A549 (cell line): ENCODE data around the gene PTPA.

Source experiments
- CEBPB ChIP-seq, 2 experiments: fragments of >200 bp in 1 of 2; sonication (Bioruptor Twin) in 1 of 2; formaldehyde crosslinking in 1 of 2; IDR thresholded peaks; 2 replicates each; pipeline ENCODE4 v1.6.1; 2012 to 2016
- HDAC2 ChIP-seq: fragments of 200-600 bp; sonication (generic); IDR thresholded peaks from 2 replicates; pipeline ENCODE4 v1.6.1; 2016
- JUN ChIP-seq, 2 experiments: fragments of >200 bp; sonication (Bioruptor Twin); formaldehyde crosslinking; IDR thresholded peaks; 2 replicates in 1 of 2; 3 replicates in 1 of 2; pipeline ENCODE4 v1.6.1; 2016 to 2017
- JUNB ChIP-seq: fragments of >200 bp; sonication (Bioruptor Twin); formaldehyde crosslinking; IDR thresholded peaks from 2 replicates; pipeline ENCODE4 v1.6.1; 2016
- POLR2A ChIP-seq: IDR thresholded peaks from 2 replicates; pipeline ENCODE4 v1.6.1; 2012; ENCODE audit warnings: mild to moderate bottlenecking, low read length
- RFX5 ChIP-seq: fragments of 450-650 bp; IDR thresholded peaks from 2 replicates; pipeline ENCODE4 v1.7.1; 2014; ENCODE audit warnings: antibody characterized with exemption, mild to moderate bottlenecking, moderate library complexity
- SMC3 ChIP-seq: fragments of >200 bp; sonication (Bioruptor Twin); formaldehyde crosslinking; IDR thresholded peaks from 3 replicates; pipeline ENCODE4 v1.6.1; 2018; ENCODE audit warnings: inconsistent platforms
- SREBF2 ChIP-seq: fragments of 450-650 bp; IDR thresholded peaks from 2 replicates; pipeline ENCODE4 v1.6.1; 2014; ENCODE audit warnings: mild to moderate bottlenecking, moderate library complexity
- TF ChIP-seq, protein P1 (sequence below): fragments of >200 bp; sonication (Bioruptor Twin); formaldehyde crosslinking; IDR thresholded peaks from 3 replicates; pipeline ENCODE4 v1.5.1; 2016
- TF ChIP-seq, protein P2 (sequence below): fragments of 450-650 bp; IDR thresholded peaks from 2 replicates; pipeline ENCODE4 v1.6.1; 2014; ENCODE audit warnings: antibody characterized with exemption

DNA sequence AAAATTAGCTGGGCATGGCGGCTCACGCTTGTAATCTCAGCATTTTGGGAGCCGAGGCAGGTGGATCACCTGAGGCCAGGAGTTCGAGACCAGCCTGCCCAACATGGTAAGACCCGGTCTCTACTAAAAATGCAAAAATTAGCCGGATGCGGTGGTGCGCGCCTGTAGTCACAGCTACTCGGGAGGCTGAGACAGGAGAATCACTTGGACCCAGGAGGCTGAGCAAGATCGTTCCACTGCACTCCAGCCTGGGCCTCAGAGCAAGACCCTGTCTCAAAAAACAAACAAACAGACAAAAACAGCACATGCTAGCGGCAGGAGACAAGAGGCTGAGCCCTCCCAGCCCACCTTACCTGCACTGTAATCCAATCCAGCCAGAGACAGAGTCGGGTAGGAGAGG, 31.4 kb upstream of the PTPA start:
- TF ChIP-seq POLR2A (no peak), JUN (IDR thresholded peaks at IDR 0.05) (no peak), JUNB (no peak), HDAC2 (no peak), SREBF2 (no peak), SMC3 (no peak), RFX5 (no peak), CEBPB (IDR thresholded peaks at IDR 0.05) (no peak)
- TF ChIP-seq, protein P1, sequence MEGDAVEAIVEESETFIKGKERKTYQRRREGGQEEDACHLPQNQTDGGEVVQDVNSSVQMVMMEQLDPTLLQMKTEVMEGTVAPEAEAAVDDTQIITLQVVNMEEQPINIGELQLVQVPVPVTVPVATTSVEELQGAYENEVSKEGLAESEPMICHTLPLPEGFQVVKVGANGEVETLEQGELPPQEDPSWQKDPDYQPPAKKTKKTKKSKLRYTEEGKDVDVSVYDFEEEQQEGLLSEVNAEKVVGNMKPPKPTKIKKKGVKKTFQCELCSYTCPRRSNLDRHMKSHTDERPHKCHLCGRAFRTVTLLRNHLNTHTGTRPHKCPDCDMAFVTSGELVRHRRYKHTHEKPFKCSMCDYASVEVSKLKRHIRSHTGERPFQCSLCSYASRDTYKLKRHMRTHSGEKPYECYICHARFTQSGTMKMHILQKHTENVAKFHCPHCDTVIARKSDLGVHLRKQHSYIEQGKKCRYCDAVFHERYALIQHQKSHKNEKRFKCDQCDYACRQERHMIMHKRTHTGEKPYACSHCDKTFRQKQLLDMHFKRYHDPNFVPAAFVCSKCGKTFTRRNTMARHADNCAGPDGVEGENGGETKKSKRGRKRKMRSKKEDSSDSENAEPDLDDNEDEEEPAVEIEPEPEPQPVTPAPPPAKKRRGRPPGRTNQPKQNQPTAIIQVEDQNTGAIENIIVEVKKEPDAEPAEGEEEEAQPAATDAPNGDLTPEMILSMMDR: no peak
- TF ChIP-seq, protein P2, sequence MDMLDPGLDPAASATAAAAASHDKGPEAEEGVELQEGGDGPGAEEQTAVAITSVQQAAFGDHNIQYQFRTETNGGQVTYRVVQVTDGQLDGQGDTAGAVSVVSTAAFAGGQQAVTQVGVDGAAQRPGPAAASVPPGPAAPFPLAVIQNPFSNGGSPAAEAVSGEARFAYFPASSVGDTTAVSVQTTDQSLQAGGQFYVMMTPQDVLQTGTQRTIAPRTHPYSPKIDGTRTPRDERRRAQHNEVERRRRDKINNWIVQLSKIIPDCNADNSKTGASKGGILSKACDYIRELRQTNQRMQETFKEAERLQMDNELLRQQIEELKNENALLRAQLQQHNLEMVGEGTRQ: no peak
